ENCODE data around the gene ZNF628.
A peak's percentile ranks its signal among the peaks of the same experiment; 100 is the strongest.

The ZNF628 gene

GRCh38 chr19:55520691-55521292, 44.4 kb downstream of the ZNF628 start:
- intact Hi-C loops (cut with DNase I) = no loop called here

GRCh38 chr19:55525289-55526101, 49.1 kb downstream of the ZNF628 start:
- DNase-seq = peak in 2 of 10 donors; percentile 46 to 73
- intact Hi-C loops (cut with DNase I) = no loop called here

More at GRCh38 chr19:55520691-55521292, 44.4 kb downstream of the ZNF628 start:
- peak in 1 of 10 donors; percentile 20 for DNase-seq

- peak in 3 of 10 donors; percentile 11 to 88 (median 77) for DNase-seq
- intact Hi-C loops (cut with DNase I) = no loop called here
These were observed 50.1 kb downstream of the ZNF628 start for GRCh38 chr19:55526216-55527196.

- intact Hi-C loops (cut with DNase I) = no loop called here
- DNase-seq = peak in 1 of 10 donors; percentile 16
These were observed 51.0 kb downstream of the ZNF628 start for GRCh38 chr19:55527197-55528029.

GRCh38 chr19:55528030-55528803, 51.8 kb downstream of the ZNF628 start:
- intact Hi-C loops (cut with DNase I) = no loop called here

GRCh38 chr19:55529636-55530234, 53.3 kb downstream of the ZNF628 start:
- intact Hi-C loops (cut with DNase I) = no loop called here
- peak in 1 of 10 donors; percentile 79 for DNase-seq

More at GRCh38 chr19:55528030-55528803, 51.8 kb downstream of the ZNF628 start:
- DNase-seq = peak in 1 of 10 donors; percentile 64

- intact Hi-C loops (cut with DNase I) = no loop called here
- peak in 1 of 10 donors; percentile 69 for DNase-seq
These were observed 54.6 kb downstream of the ZNF628 start for GRCh38 chr19:55530996-55531395.
